HepG2 (cell line): ENCODE results near the gene BCAS3. TPM values are rescaled to one million over a fixed set of nuclear protein-coding genes. Genes with fewer than 3 reads are reported as not detected.

Experiments
- ARID5B ChIP-seq: IDR thresholded peaks from 2 replicates; pipeline ENCODE4 v1.4.0; 2020; ENCODE audit warnings: mild to moderate bottlenecking, missing genetic modification reagents
- BATF2 ChIP-seq: sonication (generic); formaldehyde crosslinking; IDR thresholded peaks from 2 replicates; pipeline ENCODE4 v1.8.0; 2022; ENCODE audit warnings: mild to moderate bottlenecking, missing genetic modification reagents, moderate library complexity
- ETV6 ChIP-seq: sonication (generic); formaldehyde crosslinking; conservative IDR thresholded peaks from 2 replicates; pipeline ENCODE4 v1.4.0; 2020; ENCODE audit warnings: missing genetic modification reagents
- FOXA1 ChIP-seq, 2 experiments: fragments of 450-650 bp in 1 of 2; sonication (generic) in 1 of 2; formaldehyde crosslinking in 1 of 2; IDR thresholded peaks; 2 replicates each; pipeline versions ENCODE4 v1.4.0 to v1.6.1; 2016 to 2020; ENCODE audit warnings: missing genetic modification reagents in 1 of 2
- RFX5 ChIP-seq: IDR thresholded peaks from 2 replicates; pipeline ENCODE4 v1.6.1; 2011; ENCODE audit warnings: low read depth, low read length, improper control_type of control experiment
- RXRB ChIP-seq: IDR thresholded peaks from 2 replicates; pipeline ENCODE4 v1.6.1; 2016; ENCODE audit warnings: borderline replicate concordance, missing genetic modification reagents, missing compliant biosample characterization
- SALL1 ChIP-seq: sonication (generic); formaldehyde crosslinking; IDR thresholded peaks from 2 replicates; pipeline ENCODE4 v1.8.0; 2022; ENCODE audit warnings: mild to moderate bottlenecking, missing genetic modification reagents
- ZMYM3 ChIP-seq: sonication (generic); formaldehyde crosslinking; IDR thresholded peaks from 2 replicates; pipeline ENCODE4 v1.5.1; 2020; ENCODE audit warnings: mild to moderate bottlenecking, missing genetic modification reagents
- ZNF121 ChIP-seq: sonication (generic); formaldehyde crosslinking; IDR thresholded peaks from 2 replicates; pipeline ENCODE4 v1.5.0; 2020; ENCODE audit warnings: mild to moderate bottlenecking, missing genetic modification reagents
- ZNF276 ChIP-seq: sonication (generic); formaldehyde crosslinking; IDR thresholded peaks from 2 replicates; pipeline ENCODE4 v1.4.0; 2020; ENCODE audit warnings: mild to moderate bottlenecking, low read depth, missing genetic modification reagents
- ZNF567 ChIP-seq: sonication (generic); formaldehyde crosslinking; IDR thresholded peaks from 2 replicates; pipeline ENCODE4 v1.8.1; 2023; ENCODE audit warnings: mild to moderate bottlenecking, missing genetic modification reagents, borderline replicate concordance
- ZNF646 ChIP-seq: sonication (generic); formaldehyde crosslinking; IDR thresholded peaks from 2 replicates; pipeline ENCODE4 v1.9.0; 2021; ENCODE audit warnings: mild to moderate bottlenecking, missing genetic modification reagents
- ZNF678 ChIP-seq: sonication (generic); formaldehyde crosslinking; IDR thresholded peaks from 2 replicates; pipeline ENCODE4 v1.4.0; 2020; ENCODE audit warnings: mild to moderate bottlenecking, missing genetic modification reagents
- ZNF816 ChIP-seq: sonication (generic); formaldehyde crosslinking; IDR thresholded peaks from 2 replicates; pipeline ENCODE4 v1.8.0; 2022; ENCODE audit warnings: missing genetic modification reagents, mild to moderate bottlenecking, borderline replicate concordance
- ZNF879 ChIP-seq: sonication (generic); formaldehyde crosslinking; IDR thresholded peaks from 2 replicates; pipeline ENCODE4 v1.8.1; 2023; ENCODE audit warnings: missing genetic modification reagents
- polyA plus RNA-seq, 8 experiments: library from polyadenylated mRNA; depleted of rRNA in 3 of 8; stranded (reverse) in 7 of 8; unstranded in 1 of 8; fragments of >200 nt; fragmentation: Illumina TruSeq in 4 of 8; extraction: Trizol in 4 of 8; gene quantifications; 2 replicates each; pipeline versions ENCODE4 v1.2.1 to v1.2.3, GENCODE V29; 2011 to 2016; ENCODE audit warnings: low read depth in 4 of 8, missing spikeins in 1 of 8, mixed read lengths in 1 of 8; ENCODE audit not compliant: insufficient read depth in 1 of 8
- total RNA-seq, 5 experiments: library from RNA; depleted of rRNA; stranded (reverse); fragments of >200 nt; fragmentation: Illumina TruSeq; extraction: Trizol; gene quantifications; 2 replicates each; pipeline ENCODE4 v1.2.3, GENCODE V29; 2016; ENCODE audit warnings: low read depth in 1 of 5

Gene BCAS3
- total and polyA plus RNA-seq, 2 of the 13 experiments (the other 11 are each of a cell fraction or from before 2014, with no cell fraction given): 10.7 to 11.2 TPM

- TF ChIP-seq ZNF646 (CRISPR knock-in tag) (no peak), ZNF276 (no peak), ZNF879 (no peak), ZNF567 (CRISPR knock-in tag) (no peak), RXRB (CRISPR knock-in tag) (no peak), ZNF678 (CRISPR knock-in tag) (no peak), ETV6 (no peak), SALL1 (CRISPR knock-in tag) (peak; percentile 54; the same call in 1 of the 2 replicates), FOXA1 (IDR thresholded peaks at IDR 0.05) (no peak), FOXA1 (CRISPR knock-in tag; IDR thresholded peaks at IDR 0.05) (peak; percentile 92), RFX5 (no peak), ZNF816 (CRISPR knock-in tag) (no peak), ARID5B (peak; percentile 75), BATF2 (CRISPR knock-in tag) (no peak), ZMYM3 (CRISPR knock-in tag) (peak; percentile 72; the same call in 1 of the 2 replicates), ZNF121 (CRISPR knock-in tag) (no peak)
Observed at GRCh38 chr17:60766778-60767190, 89.1 kb downstream of the BCAS3 start (continued).
